Activated CD4-positive, alpha-beta memory T cell treated with anti-CD3 and anti-CD28 coated beads, Interleukin-2, amount 10 ng/mL, durations not matched to agents 7 days and 5 days (primary cell): Measurements from ENCODE around the gene ANO9. TPM values are rescaled to one million over a fixed set of nuclear protein-coding genes. Genes with fewer than 3 reads are reported as not detected.

Experiments
- CTCF ChIA-PET: fragments of 350-600 bp; sonication (Branson Sonifier 250); formaldehyde crosslinking; loops from one replicate; lab custom pipeline; 2021; ENCODE audit warnings: antibody characterized with exemption, inconsistent platforms; lab: Charles Lee
- POLR2A ChIA-PET: fragments of 350-600 bp; sonication (Branson Sonifier 250); formaldehyde crosslinking; loops from one replicate; lab custom pipeline; 2021; ENCODE audit warnings: antibody characterized with exemption; lab: Charles Lee
- DNase-seq: peaks from one replicate; pipeline ENCODE4 v3.0.0-alpha.2; 2020
- H3K27ac Mint-ChIP-seq: one replicate; pipeline ENCODE4 v1.8.0; 2021; ENCODE audit warnings: mild to moderate bottlenecking, mixed read lengths
- H3K27me3 Mint-ChIP-seq: one replicate; pipeline ENCODE4 v1.8.0; 2021; ENCODE audit warnings: mixed read lengths
- H3K36me3 Mint-ChIP-seq: one replicate; pipeline ENCODE4 v1.8.0; 2021; ENCODE audit warnings: low read depth, mixed read lengths
- H3K4me1 Mint-ChIP-seq: one replicate; pipeline ENCODE4 v1.8.0; 2021; ENCODE audit warnings: mixed read lengths
- H3K4me3 Mint-ChIP-seq: one replicate; pipeline ENCODE4 v1.8.0; 2021; ENCODE audit warnings: mild to moderate bottlenecking, mixed read lengths
- H3K9me3 Mint-ChIP-seq: one replicate; pipeline ENCODE4 v1.8.0; 2021; ENCODE audit warnings: mixed read lengths
- total RNA-seq, 2 experiments: library from RNA; stranded (reverse); gene quantifications; one replicate each; pipeline ENCODE4 v1.2.3, GENCODE V29; 2021

Gene ANO9
- total RNA-seq, 2 experiments from 2014 or later, result 69.2 to 73.5 TPM

DNA sequence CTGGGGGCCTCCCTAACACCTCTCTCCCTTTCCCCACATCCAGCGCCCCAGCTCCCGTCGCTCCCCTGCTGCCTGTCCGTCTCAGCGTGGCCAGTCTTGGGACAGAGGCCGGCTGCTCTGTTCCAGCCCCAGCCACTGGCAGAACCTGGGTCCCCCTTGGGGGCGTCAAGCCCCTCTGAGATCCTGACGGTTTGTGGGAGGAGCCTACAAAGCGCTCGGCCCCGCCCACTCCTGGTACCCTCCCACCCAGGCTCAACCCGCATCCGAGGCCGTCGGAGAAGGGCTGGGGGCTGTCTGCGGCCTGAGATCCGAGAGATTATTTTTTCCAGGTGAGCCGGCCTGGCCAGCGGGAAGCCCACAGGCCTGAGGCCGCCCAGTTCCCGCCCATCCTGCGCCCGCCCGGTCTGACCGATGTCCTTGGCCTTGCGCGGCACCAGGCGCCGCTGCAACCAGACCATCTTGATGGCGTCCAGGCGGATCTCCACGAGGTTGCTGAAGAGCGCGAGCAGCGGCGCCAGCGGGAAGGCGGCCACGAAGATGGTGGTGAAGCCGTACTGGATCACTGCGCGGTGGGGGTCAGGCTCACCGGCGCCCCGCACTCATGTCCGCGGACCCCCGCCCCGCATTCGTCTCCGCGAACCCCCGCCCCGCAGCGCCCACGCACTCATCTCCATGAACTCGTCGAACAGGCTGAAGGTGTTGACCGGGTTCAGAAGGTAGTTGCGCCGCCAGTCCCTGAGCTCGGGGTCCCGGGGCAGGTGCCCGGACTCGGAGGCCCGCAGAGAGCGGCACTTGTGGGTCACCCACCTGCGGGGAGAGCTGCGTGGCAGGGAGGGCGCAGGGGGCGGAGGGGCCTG, 21.5 kb downstream of the ANO9 start:
- Mint-ChIP-seq H3K9me3 (no peaks in the 10 kb centered on the region), H3K4me3 (no peak overlapping the region), H3K4me1 (peaks cover 10% of the 10 kb centered on the region), H3K36me3 (peaks cover 8% of the 10 kb centered on the region), H3K27me3 (no peaks in the 10 kb centered on the region), H3K27ac (no peak overlapping the region)
- ChIA-PET CTCF (no interaction called here), POLR2A (no interaction called here)
- no peak for DNase-seq

DNA sequence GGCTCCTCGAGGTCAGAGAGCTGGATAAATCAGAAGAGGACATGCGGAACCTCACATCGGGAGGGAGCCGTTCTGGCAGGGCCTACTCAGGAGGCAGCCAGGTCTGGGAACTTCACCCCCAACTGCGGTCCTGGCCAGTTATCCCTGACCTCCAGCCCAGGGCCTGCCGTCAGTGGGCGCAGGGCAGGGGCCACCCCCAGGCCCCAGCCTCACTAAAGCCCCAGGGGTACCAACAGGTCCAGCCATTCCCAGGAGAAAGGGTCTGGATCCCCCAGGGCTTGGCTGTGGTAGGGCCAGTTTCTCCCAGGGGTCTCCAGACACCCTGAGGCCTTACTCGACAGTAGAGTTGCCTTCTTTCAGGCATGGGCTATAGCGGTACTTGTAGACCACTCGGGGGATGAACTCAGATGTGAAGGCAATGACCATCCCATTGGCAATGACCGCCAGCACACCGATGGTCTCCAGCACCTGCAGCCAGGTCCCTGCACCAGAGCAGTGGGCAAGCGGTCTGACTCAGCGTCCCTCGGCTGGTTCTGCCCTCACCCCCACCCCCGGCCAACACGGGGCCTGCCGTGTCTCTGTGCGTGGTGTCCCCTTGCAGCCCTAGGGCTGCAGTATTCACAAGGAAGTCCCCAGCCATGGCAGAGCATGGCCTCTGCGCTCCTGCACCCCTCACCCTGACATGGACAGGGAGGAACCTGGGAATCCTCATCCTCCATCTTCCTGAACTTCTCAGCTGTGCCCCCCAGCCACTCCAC, 22.4 kb downstream of the ANO9 start:
- no peaks in the 10 kb centered on the region for H3K27me3 Mint-ChIP-seq
- no peak overlapping the region for H3K4me3 Mint-ChIP-seq
- ChIA-PET POLR2A (no interaction called here), CTCF (interaction anchor here (1.4 kb wide), 1 partner anchor 13 kb away, joined by 3 read pairs; no protein-coding TSS in a partner anchor)
- H3K27ac Mint-ChIP-seq, result no peak overlapping the region
- no peak for DNase-seq
- H3K36me3 Mint-ChIP-seq, result peaks cover 16% of the 10 kb centered on the region
- peaks cover 15% of the 10 kb centered on the region for H3K4me1 Mint-ChIP-seq
- no peaks in the 10 kb centered on the region for H3K9me3 Mint-ChIP-seq

- no peak for DNase-seq
- ChIA-PET CTCF (interaction anchor here (1.4 kb wide), 1 partner anchor 12 kb away, joined by 3 read pairs; no protein-coding TSS in a partner anchor), POLR2A (interaction anchor here (6.7 kb wide), 1 partner anchor 31 kb away, joined by 102 read pairs; the partner anchor contains the start of gene PTDSS2)
- no peak overlapping the region for H3K4me3 Mint-ChIP-seq
- H3K36me3 Mint-ChIP-seq, result peaks cover 18% of the 10 kb centered on the region
- H3K4me1 Mint-ChIP-seq, result peaks cover 20% of the 10 kb centered on the region
- no peaks in the 10 kb centered on the region for H3K27me3 Mint-ChIP-seq
- no peaks in the 10 kb centered on the region for H3K9me3 Mint-ChIP-seq
- H3K27ac Mint-ChIP-seq, result no peak overlapping the region
These were observed 23.2 kb downstream of the ANO9 start for GRCh38 chr11:418343-419247.

DNA sequence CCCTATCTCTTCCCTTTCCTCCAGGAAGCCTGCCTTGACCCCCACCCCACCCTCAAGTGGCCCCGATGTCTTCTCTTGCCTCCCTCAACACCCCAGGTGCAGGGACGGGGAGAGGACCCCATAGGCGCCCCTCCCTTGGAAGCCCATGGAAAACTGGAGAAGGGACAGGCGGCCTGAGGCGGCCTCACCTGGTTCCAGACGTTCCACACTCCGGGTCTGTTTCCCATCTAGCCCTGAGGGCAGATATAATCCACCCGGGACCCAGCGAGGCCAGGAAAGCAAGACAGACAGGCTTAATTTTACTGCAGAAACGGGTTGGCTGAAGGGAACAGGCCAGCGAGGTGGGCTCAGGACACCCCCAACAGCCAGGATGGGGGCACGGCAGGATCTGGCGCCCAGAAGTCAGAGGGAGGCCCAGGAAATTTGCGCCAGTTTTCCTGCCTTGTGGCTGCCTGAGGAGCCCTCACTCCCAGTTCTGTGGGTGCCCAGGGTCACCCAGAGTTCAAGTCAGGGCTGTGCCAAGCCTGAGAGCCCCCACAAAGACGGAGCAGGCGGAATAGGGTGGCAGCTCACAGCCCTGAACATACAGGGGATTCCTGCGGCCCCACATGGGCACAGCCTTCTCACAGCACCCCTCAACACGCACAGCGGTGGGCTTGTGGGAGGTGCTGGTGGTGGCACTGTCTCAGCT, 24.0 kb downstream of the ANO9 start:
- ChIA-PET POLR2A (interaction anchor here (1.0 to 6.7 kb wide), 11 partner anchors 8 to 180 kb away, joined by 3 to 102 read pairs (median 8); partner anchors contain the start of genes ANO9, PTDSS2 and RNH1), CTCF (interaction anchor here (1.4 to 3.7 kb wide), 4 partner anchors 11 to 210 kb away, joined by 3 to 62 read pairs (median 13); partner anchors contain the start of genes BET1L, PTDSS2 and RIC8A)
- peaks cover 22% of the 10 kb centered on the region for H3K36me3 Mint-ChIP-seq
- peaks cover 28% of the 10 kb centered on the region for H3K4me1 Mint-ChIP-seq
- H3K27me3 Mint-ChIP-seq, result no peaks in the 10 kb centered on the region
- H3K27ac Mint-ChIP-seq, result peak overlapping the region; percentile 58
- H3K9me3 Mint-ChIP-seq, result no peaks in the 10 kb centered on the region
- H3K4me3 Mint-ChIP-seq, result peak overlapping the region; percentile 58
- DNase-seq, result no peak

GRCh38 chr11:416757-417621, 24.8 kb downstream of the ANO9 start:
- Mint-ChIP-seq H3K27me3 (no peaks in the 10 kb centered on the region), H3K27ac (peak overlapping the region; percentile 91), H3K4me1 (peaks cover 30% of the 10 kb centered on the region), H3K36me3 (peaks cover 22% of the 10 kb centered on the region), H3K9me3 (no peaks in the 10 kb centered on the region), H3K4me3 (peak overlapping the region; percentile 99)
- ChIA-PET CTCF (interaction anchor here (0.9 to 3.7 kb wide), 6 partner anchors 10 to 210 kb away, joined by 3 to 62 read pairs (median 5); partner anchors contain the start of genes BET1L, PTDSS2 and RIC8A), POLR2A (interaction anchor here (0.7 to 6.7 kb wide), 20 partner anchors 9 to 278 kb away, joined by 3 to 102 read pairs (median 6); partner anchors contain the start of genes ANO9, BET1L, DEAF1 and PTDSS2)
- DNase-seq, result peak; percentile 67

DNA sequence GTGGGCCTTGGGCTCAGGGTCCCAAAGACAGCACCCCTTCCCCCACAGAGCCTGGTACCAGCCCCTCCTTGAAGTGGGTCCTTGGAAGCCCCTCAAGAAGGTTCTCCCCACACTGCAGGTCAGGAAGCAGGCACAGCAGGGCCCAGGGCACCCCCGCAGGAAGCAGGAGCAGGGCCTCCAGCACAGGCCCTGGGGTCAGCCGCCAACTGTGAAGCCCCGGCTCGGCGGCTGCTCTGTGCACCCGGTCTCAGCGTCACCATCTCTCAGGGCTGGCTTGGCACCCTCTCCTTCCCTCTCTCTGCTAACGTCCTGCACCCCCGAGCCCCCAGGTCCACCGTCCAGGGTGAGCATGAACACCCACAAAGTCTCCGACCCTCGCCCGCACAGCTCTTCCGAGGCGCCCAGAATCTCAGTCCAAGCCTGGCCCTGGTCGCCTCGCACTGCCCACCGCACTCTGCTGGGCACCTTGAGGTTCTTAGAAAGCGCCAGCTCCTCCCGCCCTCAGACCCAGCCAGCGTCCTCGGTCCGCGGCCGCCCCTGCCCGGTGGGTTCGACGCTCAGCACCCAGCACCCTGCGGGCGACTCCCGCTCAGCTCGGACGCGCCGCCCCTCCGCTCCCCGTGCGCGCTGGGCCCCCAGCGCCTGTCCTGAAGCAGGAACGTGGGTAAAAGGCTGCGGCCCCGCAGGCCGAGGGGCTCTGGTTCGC, 25.6 kb downstream of the ANO9 start:
- Mint-ChIP-seq H3K27ac (peak overlapping the region; percentile 91), H3K4me3 (peak overlapping the region; percentile 99), H3K9me3 (no peaks in the 10 kb centered on the region), H3K4me1 (peaks cover 30% of the 10 kb centered on the region), H3K27me3 (no peaks in the 10 kb centered on the region), H3K36me3 (peaks cover 22% of the 10 kb centered on the region)
- DNase-seq, result no peak
- ChIA-PET CTCF (interaction anchor here (0.9 to 3.7 kb wide), 8 partner anchors 9 to 209 kb away, joined by 3 to 62 read pairs (median 4); partner anchors contain the start of genes BET1L, PHRF1, PTDSS2 and RIC8A), POLR2A (interaction anchor here (0.7 to 6.7 kb wide), 25 partner anchors 10 to 279 kb away, joined by 3 to 102 read pairs (median 6); partner anchors contain the start of genes ANO9, BET1L, DEAF1 and PSMD13)

DNA sequence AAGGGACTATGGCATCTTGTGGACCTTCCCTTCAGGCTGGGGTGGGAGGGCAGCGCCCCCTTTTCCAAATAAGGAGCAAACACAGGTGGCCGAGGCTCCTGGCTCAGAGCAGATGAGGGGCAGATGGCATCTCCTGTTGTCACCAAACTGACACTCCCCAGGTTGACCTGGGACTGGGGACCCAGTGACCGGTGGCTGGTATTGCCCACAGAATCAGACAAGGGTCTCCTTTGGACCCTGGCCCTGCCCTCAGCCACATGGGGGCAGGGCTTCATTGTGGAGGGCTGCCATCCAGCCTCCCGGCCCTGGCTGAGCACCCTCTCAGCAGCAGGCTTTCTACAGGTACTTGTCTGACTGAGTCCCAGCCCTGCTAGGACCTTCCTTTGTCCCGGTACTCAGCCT, 26.2 kb downstream of the ANO9 start:
- peaks cover 30% of the 10 kb centered on the region for H3K4me1 Mint-ChIP-seq
- ChIA-PET CTCF (interaction anchor here (0.9 to 3.7 kb wide), 8 partner anchors 8 to 208 kb away, joined by 3 to 62 read pairs (median 4); partner anchors contain the start of genes BET1L, PHRF1, PTDSS2 and RIC8A), POLR2A (interaction anchor here (0.7 to 6.7 kb wide), 16 partner anchors 9 to 208 kb away, joined by 3 to 102 read pairs (median 6); partner anchors contain the start of genes ANO9, BET1L, PSMD13 and PTDSS2)
- H3K9me3 Mint-ChIP-seq, result no peaks in the 10 kb centered on the region
- peaks cover 22% of the 10 kb centered on the region for H3K36me3 Mint-ChIP-seq
- peak overlapping the region; percentile 91 for H3K27ac Mint-ChIP-seq
- no peaks in the 10 kb centered on the region for H3K27me3 Mint-ChIP-seq
- DNase-seq, result no peak
- H3K4me3 Mint-ChIP-seq, result peak overlapping the region; percentile 99

DNA sequence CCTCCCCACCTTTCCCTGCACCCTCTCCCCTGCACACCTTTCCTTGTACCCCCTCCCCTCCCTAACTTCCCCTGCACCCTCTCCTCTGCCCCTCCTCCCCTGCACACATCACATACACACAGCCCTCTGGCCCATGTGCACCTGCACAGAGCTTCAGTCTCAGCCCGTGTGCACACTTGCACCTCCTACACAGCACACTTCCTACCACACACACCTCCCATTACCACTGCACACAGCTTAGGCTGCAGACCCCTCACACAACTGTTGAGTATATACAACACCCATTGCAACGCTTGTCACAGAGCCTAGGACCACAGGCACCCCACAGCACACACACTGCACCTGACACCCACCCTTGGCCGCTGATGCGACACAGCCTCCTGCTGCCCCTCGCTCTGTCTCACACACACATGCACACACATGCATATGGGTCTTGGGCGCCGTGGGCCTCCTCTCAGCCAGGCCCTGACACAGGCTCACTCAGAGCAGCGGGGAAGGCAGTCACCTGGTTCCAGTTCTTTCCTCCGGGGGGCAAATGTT, 27.4 kb downstream of the ANO9 start:
- peak overlapping the region; percentile 99 for H3K4me3 Mint-ChIP-seq

DNA sequence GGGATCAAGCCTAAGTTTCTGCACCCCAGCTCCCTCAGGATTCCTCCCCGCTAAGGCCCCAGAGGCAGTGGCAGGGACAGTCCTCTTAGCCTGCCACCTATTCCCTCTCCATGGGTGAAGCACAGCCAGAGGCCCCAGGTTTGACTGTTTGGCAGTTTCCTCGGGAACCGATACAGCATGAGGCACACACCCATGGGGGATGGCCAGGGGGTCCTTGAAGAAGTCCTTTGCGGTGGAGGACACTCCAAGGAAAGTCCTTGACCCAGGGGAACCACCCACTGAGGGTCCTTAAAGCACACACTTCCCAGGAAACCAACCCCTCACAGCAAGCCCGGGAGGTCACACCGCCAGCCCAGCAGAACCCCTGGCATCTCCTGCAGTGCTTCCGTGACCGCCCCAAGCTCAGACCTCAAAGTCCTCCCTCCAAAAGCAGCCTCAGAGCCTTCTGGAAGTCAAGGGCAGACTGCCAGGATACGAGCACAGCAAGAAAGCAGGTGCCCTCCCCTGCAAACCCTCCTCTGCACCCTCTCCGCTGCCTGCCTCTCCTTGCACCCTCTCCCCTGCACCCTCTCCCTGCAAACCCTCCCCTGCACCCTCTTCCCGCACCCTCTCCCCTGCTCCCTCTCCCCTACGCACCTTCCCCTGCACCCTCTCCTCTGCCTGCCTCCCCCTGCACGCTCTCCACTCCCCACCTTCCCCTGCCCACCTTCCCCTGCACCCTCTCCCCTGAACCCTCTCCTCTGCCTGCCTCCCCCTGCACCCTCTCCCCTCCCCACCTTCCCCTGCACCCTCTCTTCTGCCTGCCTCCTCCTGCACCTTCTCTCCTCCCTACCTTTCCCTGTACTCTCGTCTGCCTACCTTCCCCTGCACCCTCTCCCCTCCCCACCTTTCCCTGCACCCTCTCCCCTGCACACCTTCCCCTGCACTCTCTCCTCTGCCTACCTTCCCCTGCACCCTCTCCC, 28.4 kb downstream of the ANO9 start:
- Mint-ChIP-seq H3K27me3 (no peaks in the 10 kb centered on the region), H3K27ac (peak overlapping the region; percentile 49), H3K36me3 (peaks cover 22% of the 10 kb centered on the region), H3K4me1 (peaks cover 30% of the 10 kb centered on the region), H3K4me3 (peak overlapping the region; percentile 78), H3K9me3 (no peaks in the 10 kb centered on the region)
- DNase-seq, result no peak
- CTCF ChIA-PET, result interaction anchor here (3.7 kb wide), 1 partner anchor 36 kb away, joined by 62 read pairs; the partner anchor contains the start of gene PTDSS2
- POLR2A ChIA-PET, result interaction anchor here (0.6 to 6.7 kb wide), 7 partner anchors 7 to 145 kb away, joined by 3 to 102 read pairs (median 4); partner anchors contain the start of genes ANO9 and PTDSS2

More for the DNA sequence above, 27.4 kb downstream of the ANO9 start:
- ChIA-PET CTCF (interaction anchor here (1.0 to 3.7 kb wide), 8 partner anchors 7 to 164 kb away, joined by 3 to 62 read pairs (median 4); partner anchors contain the start of genes PHRF1 and PTDSS2), POLR2A (interaction anchor here (0.6 to 6.7 kb wide), 13 partner anchors 8 to 282 kb away, joined by 3 to 102 read pairs (median 4); partner anchors contain the start of genes ANO9, BET1L, PSMD13 and PTDSS2)
- Mint-ChIP-seq H3K27me3 (no peaks in the 10 kb centered on the region), H3K27ac (peak overlapping the region; percentile 91), H3K4me1 (peaks cover 30% of the 10 kb centered on the region), H3K9me3 (no peaks in the 10 kb centered on the region), H3K36me3 (peaks cover 22% of the 10 kb centered on the region)
- no peak for DNase-seq
